Vagina (tissue), 2 donors: ENCODE results near the gene SIRPA. TPM values are rescaled to one million over a fixed set of nuclear protein-coding genes. Genes with fewer than 3 reads are reported as not detected.

Experiments
- DNase-seq, 2 donors: peaks; one replicate each; pipeline ENCODE4 v3.0.0-alpha.2; 2017; ENCODE audit errors: extremely low spot score in 2 of 2
- H3K27ac ChIP-seq: fragments of 200-600 bp; sonication (generic); one replicate; pipeline ENCODE4 v1.5.1; 2019
- H3K27me3 ChIP-seq: fragments of 200-600 bp; sonication (generic); one replicate; pipeline ENCODE4 v1.5.1; 2019
- H3K36me3 ChIP-seq, 2 donors: fragments of 200-600 bp; sonication (generic); one replicate each; pipeline ENCODE4 v1.5.1; 2017 to 2019
- H3K4me1 ChIP-seq: fragments of 200-600 bp; sonication (generic); one replicate; pipeline ENCODE4 v1.5.1; 2019
- H3K4me3 ChIP-seq, 2 donors: fragments of 200-600 bp; sonication (generic); 1 replicate in 1 of 2; 2 replicates in 1 of 2; pipeline ENCODE4 v1.5.1; 2016 to 2019
- H3K9me3 ChIP-seq: fragments of 200-600 bp; sonication (generic); one replicate; pipeline ENCODE4 v1.5.1; 2019
- CTCF ChIP-seq, 3 experiments: fragments of 450-650 bp in 2 of 3; fragments of 200-600 bp in 1 of 3; sonication (generic) in 1 of 3; IDR thresholded peaks; one replicate each; pipeline ENCODE4 v1.5.1; 2017 to 2019; ENCODE audit warnings: antibody characterized with exemption in 3 of 3, mild to moderate bottlenecking in 2 of 3, moderate library complexity in 2 of 3
- POLR2A ChIP-seq, 2 donors: fragments of 450-650 bp; IDR thresholded peaks; one replicate each; pipeline ENCODE4 v1.6.1; 2017; ENCODE audit warnings: antibody characterized with exemption in 2 of 2, mild to moderate bottlenecking in 2 of 2, moderate library complexity in 2 of 2
- POLR2AphosphoS5 ChIP-seq, 2 donors: sonication (generic); formaldehyde crosslinking; IDR thresholded peaks; one replicate each; pipeline ENCODE4 v1.9.0; 2017; ENCODE audit warnings: antibody characterized with exemption in 2 of 2, mild to moderate bottlenecking in 2 of 2, low read depth in 1 of 2; ENCODE audit not compliant: insufficient read depth in 1 of 2
- intact Hi-C: fragments of 100-400 bp; cut with DNase I; formaldehyde crosslinking; loops from one replicate; pipeline ENCODE4 v1.15.1; 2023
- total RNA-seq: library from RNA; depleted of rRNA; stranded (reverse); fragments of >200 nt; gene quantifications from one replicate; pipeline ENCODE4 v1.2.3, GENCODE V29; 2016

Gene SIRPA
- total RNA-seq, 1 donor from 2014 or later: 52.3 TPM

GRCh38 chr20:1898482-1899240, 3.5 kb downstream of the SIRPA start:
- DNase-seq: no peak

GRCh38 chr20:1899241-1899525, 4.0 kb downstream of the SIRPA start:
- Histone ChIP-seq H3K4me3 (no peak overlapping the region), H3K36me3 (no peaks in the 10 kb centered on the region), H3K27me3 (no peaks in the 10 kb centered on the region), H3K4me1 (peaks cover 54% of the 10 kb centered on the region), H3K9me3 (no peaks in the 10 kb centered on the region), H3K27ac (peak overlapping the region; percentile 95)
- TF ChIP-seq POLR2AphosphoS5 (IDR thresholded peaks at IDR 0.05; ENCODE audit: insufficient read depth in 1 of 2, low read depth in 1 of 2): no peak
- no peak for TF ChIP-seq POLR2A (IDR thresholded peaks at IDR 0.05)
- no peak for TF ChIP-seq CTCF (IDR thresholded peaks at IDR 0.05)
- DNase-seq: no peak
- intact Hi-C loops: no loop called here

More at GRCh38 chr20:1898482-1899240, 3.5 kb downstream of the SIRPA start:
- H3K9me3 ChIP-seq: no peaks in the 10 kb centered on the region
- TF ChIP-seq CTCF (IDR thresholded peaks at IDR 0.05): no peak
- TF ChIP-seq POLR2A (IDR thresholded peaks at IDR 0.05): no peak
- no peak for TF ChIP-seq POLR2AphosphoS5 (IDR thresholded peaks at IDR 0.05; ENCODE audit: insufficient read depth in 1 of 2, low read depth in 1 of 2)
- intact Hi-C loops: no loop called here
- no peaks in the 10 kb centered on the region for H3K27me3 ChIP-seq
- no peak overlapping the region for H3K4me3 ChIP-seq
- H3K27ac ChIP-seq: peak overlapping the region; percentile 95
- H3K36me3 ChIP-seq: no peaks in the 10 kb centered on the region
- peaks cover 59% of the 10 kb centered on the region for H3K4me1 ChIP-seq

- peaks cover 54% of the 10 kb centered on the region for H3K4me1 ChIP-seq
- no peaks in the 10 kb centered on the region for H3K36me3 ChIP-seq
- intact Hi-C loops: no loop called here
- no peak overlapping the region for H3K4me3 ChIP-seq
- H3K27ac ChIP-seq: peak overlapping the region; percentile 66
- DNase-seq: no peak
- peak; percentile 10 to 62 for TF ChIP-seq POLR2AphosphoS5 (IDR thresholded peaks at IDR 0.05; ENCODE audit: insufficient read depth in 1 of 2, low read depth in 1 of 2)
- TF ChIP-seq CTCF (IDR thresholded peaks at IDR 0.05): peak in 1 of 3 experiments; percentile 30
- TF ChIP-seq POLR2A (IDR thresholded peaks at IDR 0.05): no peak
- no peaks in the 10 kb centered on the region for H3K9me3 ChIP-seq
- no peaks in the 10 kb centered on the region for H3K27me3 ChIP-seq
These were observed 5.2 kb downstream of the SIRPA start for GRCh38 chr20:1900321-1900801.

- intact Hi-C loops: no loop called here
These were observed 6.5 kb downstream of the SIRPA start for GRCh38 chr20:1901704-1902103.

More at GRCh38 chr20:1901704-1902103, 6.5 kb downstream of the SIRPA start:
- Histone ChIP-seq H3K36me3 (no peaks in the 10 kb centered on the region), H3K27ac (no peak overlapping the region), H3K4me3 (no peak overlapping the region), H3K9me3 (no peaks in the 10 kb centered on the region), H3K4me1 (peaks cover 52% of the 10 kb centered on the region), H3K27me3 (no peaks in the 10 kb centered on the region)
- TF ChIP-seq POLR2AphosphoS5 (IDR thresholded peaks at IDR 0.05; ENCODE audit: insufficient read depth in 1 of 2, low read depth in 1 of 2) (no peak), CTCF (IDR thresholded peaks at IDR 0.05) (no peak), POLR2A (IDR thresholded peaks at IDR 0.05) (no peak)
- DNase-seq: no peak
